Iris pigment epithelial cell (primary cell): ENCODE results near the gene LPCAT1.
"Not testable (repeated sequence)": the region's sequence is repeated elsewhere in the genome, so short reads cannot be mapped to it uniquely, and the experiment has no call there.

Source experiments
- DNase-seq: peaks from one replicate; pipeline ENCODE4 v3.0.0-alpha.2; 2011; ENCODE audit warnings: low read depth

The LPCAT1 gene

GRCh38 chr5:1541702-1542400, 18.1 kb upstream of the LPCAT1 start:
- no peak for DNase-seq

- DNase-seq, result no peak
Measured at GRCh38 chr5:1540831-1541701, 17.3 kb upstream of the LPCAT1 start.

GRCh38 chr5:1540166-1540565, 16.4 kb upstream of the LPCAT1 start:
- no peak for DNase-seq

- not testable (repeated sequence) for DNase-seq
Measured at GRCh38 chr5:1539393-1540161, 15.8 kb upstream of the LPCAT1 start.

GRCh38 chr5:1538741-1539392, 15.1 kb upstream of the LPCAT1 start:
- no peak for DNase-seq

- no peak for DNase-seq
Measured at GRCh38 chr5:1538276-1538675, 14.5 kb upstream of the LPCAT1 start.

- DNase-seq, result no peak
Measured at GRCh38 chr5:1537603-1538154, 13.9 kb upstream of the LPCAT1 start.

- DNase-seq, result no peak
Measured at GRCh38 chr5:1536871-1537602, 13.3 kb upstream of the LPCAT1 start.

DNA sequence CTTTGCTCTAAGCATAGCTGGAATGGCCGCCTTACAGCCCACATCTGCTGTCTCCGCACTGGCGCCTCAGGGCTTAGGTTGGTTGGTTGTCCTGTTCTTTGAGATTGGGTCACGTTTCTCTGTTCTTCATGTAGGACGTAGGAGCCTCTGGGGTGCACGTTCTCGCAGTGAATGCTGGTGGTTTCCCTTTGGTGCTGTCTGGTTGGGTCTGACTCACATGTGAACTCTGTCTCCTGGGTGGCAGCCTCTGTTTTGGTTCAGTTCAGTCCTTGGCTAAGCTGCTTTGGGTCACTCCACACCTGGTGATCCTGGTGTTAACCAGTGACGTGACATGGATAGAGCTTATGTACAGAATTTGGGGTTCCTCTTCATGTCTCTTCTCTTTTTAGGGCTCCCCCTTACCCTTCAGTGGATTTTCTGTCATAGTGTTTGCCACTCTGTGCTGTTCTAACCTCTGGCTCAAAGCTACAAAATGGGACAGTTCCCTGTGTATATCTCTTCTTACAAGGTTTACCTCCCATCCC, 12.6 kb upstream of the LPCAT1 start:
- peak; percentile 65 for DNase-seq

- DNase-seq, result no peak
Measured at GRCh38 chr5:1535646-1536045, 11.9 kb upstream of the LPCAT1 start.

DNA sequence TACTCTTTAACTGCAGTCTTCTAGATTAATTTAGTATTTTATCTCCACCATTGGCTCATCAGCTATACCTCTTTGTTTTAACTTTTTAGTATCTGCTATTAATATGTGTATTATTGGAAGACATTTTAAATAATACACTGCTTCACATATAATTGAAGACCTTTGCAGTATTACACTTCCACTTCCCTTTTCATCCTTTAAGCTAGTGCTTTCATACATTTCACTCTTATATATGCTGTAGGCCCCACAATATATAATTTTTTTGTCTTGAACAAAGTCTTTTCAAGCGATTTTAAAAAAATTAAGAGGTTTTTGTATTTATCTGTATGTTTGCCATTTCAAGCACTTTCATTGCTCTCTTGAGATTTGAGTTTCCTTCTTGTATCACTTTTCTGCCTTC, 8.6 kb upstream of the LPCAT1 start:
- no peak for DNase-seq

GRCh38 chr5:1529498-1529897, 5.7 kb upstream of the LPCAT1 start:
- no peak for DNase-seq

- DNase-seq, result no peak
Measured at GRCh38 chr5:1527533-1528205, 3.9 kb upstream of the LPCAT1 start.

DNA sequence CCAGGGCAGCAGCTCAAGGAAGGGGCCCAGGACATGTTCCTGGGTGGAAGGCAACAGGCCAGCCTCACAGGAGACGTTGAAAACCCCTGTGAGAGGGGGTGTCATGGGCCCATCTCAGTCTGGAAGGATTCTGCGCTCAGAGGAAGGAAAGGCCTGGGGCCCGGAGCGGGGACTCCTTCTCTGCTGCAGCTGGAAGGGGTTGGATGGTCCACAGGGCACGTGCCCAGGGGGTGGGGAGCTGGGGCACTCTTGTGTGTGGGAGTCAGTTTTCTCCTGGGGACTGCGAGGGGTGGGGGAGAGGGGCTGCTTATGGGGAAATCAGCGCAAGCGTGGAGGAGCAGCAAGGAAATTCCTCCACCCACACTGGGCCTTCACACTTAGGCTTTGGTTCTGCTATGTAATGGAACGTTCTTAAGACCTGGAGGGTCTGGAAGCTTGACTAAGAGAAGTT, 2.9 kb upstream of the LPCAT1 start:
- DNase-seq, result no peak

GRCh38 chr5:1526190-1526631, 2.5 kb upstream of the LPCAT1 start:
- DNase-seq, result no peak

DNA sequence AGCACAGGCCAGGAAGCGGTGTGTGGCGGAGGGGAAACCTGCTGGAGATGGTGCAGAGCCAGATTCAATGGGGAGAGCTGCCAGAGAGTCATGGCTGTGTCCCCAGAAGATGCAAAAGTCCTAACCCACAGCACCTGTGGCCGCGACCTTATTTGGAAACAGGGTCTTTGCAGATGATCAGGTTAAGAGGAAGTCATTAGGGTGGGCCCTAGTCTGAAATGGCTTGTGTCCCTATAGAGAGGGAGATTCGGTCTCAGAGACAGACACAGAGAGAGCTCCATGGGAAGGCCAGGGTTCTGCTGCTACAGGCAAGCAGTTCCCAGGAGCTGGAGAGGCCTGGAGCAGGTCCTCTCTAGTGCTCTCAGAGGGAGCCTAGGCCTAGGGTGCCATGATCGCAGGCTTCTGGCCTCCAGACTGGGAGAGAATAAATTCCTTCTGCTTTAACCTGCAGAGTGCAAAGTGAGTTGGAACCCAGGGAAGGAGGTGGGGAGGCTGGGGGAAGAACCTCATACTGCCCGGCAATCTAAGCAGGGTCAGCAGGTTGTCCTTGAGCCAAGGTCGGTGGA, 1.9 kb upstream of the LPCAT1 start:
- no peak for DNase-seq

- DNase-seq, result no peak
Measured at GRCh38 chr5:1524799-1525623, 1.3 kb upstream of the LPCAT1 start.

DNA sequence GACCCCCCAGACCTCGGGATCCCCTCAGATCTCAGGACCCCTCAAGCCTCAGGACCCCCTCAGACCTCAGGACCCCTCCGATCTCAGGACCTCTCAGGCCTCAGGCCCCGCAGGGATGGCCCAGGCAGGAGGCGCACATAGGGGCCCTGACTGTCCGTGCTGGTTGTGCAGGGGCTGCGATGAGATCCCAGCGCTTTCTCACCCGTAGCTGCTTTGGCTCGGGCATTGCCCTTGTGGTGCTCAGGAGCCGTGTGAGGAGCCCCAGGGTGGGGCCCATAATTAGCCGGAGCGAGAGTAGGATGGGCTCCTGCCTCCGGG, 680 bp upstream of the LPCAT1 start:
- DNase-seq, result no peak

- no peak for DNase-seq
Measured at GRCh38 chr5:1523480-1523792, 324 bp downstream of the LPCAT1 start.
